HepG2 (cell line): ENCODE results near the gene MECR. TPM values are rescaled to one million over a fixed set of nuclear protein-coding genes. Genes with fewer than 3 reads are reported as not detected.

Experiments used
- ATF7-NPFF ChIP-seq: sonication (generic); formaldehyde crosslinking; IDR thresholded peaks from 2 replicates; pipeline ENCODE4 v1.8.1; 2023; ENCODE audit warnings: mild to moderate bottlenecking, low read depth, missing genetic modification reagents, moderate library complexity
- CHD2 ChIP-seq: IDR thresholded peaks from 2 replicates; pipeline ENCODE4 v1.6.1; 2011; ENCODE audit warnings: low read depth, low read length, improper control_type of control experiment
- CREB1 ChIP-seq, 2 experiments: fragments of 450-650 bp in 1 of 2; IDR thresholded peaks; 2 replicates each; pipeline ENCODE4 v1.6.1; 2016 to 2017; ENCODE audit warnings: control low read depth in 1 of 2, mild to moderate bottlenecking in 1 of 2, missing compliant biosample characterization in 1 of 2, missing genetic modification characterization in 1 of 2
- ESRRA ChIP-seq: sonication (generic); formaldehyde crosslinking; IDR thresholded peaks from 2 replicates; pipeline ENCODE4 v1.5.1; 2020; ENCODE audit warnings: mild to moderate bottlenecking, low read depth, missing genetic modification reagents
- HDAC1 ChIP-seq: sonication (generic); formaldehyde crosslinking; IDR thresholded peaks from 2 replicates; pipeline ENCODE4 v1.5.1; 2020; ENCODE audit warnings: mild to moderate bottlenecking, missing genetic modification reagents
- MAZ ChIP-seq, 2 experiments: sonication (generic) in 1 of 2; formaldehyde crosslinking in 1 of 2; IDR thresholded peaks; 2 replicates each; pipeline versions ENCODE4 v1.5.0 to v1.6.1; 2012 to 2020; ENCODE audit warnings: low read depth in 2 of 2, mild to moderate bottlenecking in 2 of 2, borderline replicate concordance in 1 of 2, improper control_type of control experiment in 1 of 2, low read length in 1 of 2, missing genetic modification reagents in 1 of 2, moderate library complexity in 1 of 2
- PRDM15 ChIP-seq: sonication (generic); formaldehyde crosslinking; IDR thresholded peaks from 2 replicates; pipeline ENCODE4 v1.4.0; 2020; ENCODE audit warnings: missing genetic modification reagents
- SIX4 ChIP-seq: sonication (generic); formaldehyde crosslinking; IDR thresholded peaks from 2 replicates; pipeline ENCODE4 v1.4.0; 2020; ENCODE audit warnings: missing genetic modification reagents
- SMARCE1 ChIP-seq: fragments of 450-650 bp; IDR thresholded peaks from 2 replicates; pipeline ENCODE4 v1.6.1; 2017; ENCODE audit warnings: borderline replicate concordance
- ZNF180 ChIP-seq: sonication (generic); formaldehyde crosslinking; IDR thresholded peaks from 2 replicates; pipeline ENCODE4 v1.4.0; 2020; ENCODE audit warnings: low read depth, missing genetic modification reagents, borderline replicate concordance
- ZNF441 ChIP-seq: sonication (generic); formaldehyde crosslinking; IDR thresholded peaks from 2 replicates; pipeline ENCODE4 v1.7.0; 2021; ENCODE audit warnings: missing genetic modification reagents, borderline replicate concordance
- ZNF484 ChIP-seq: sonication (generic); formaldehyde crosslinking; IDR thresholded peaks from 2 replicates; pipeline ENCODE4 v1.5.1; 2020; ENCODE audit warnings: mild to moderate bottlenecking, low read depth, missing genetic modification reagents, borderline replicate concordance
- ZNF501 ChIP-seq: sonication (generic); formaldehyde crosslinking; IDR thresholded peaks from 2 replicates; pipeline ENCODE4 v1.5.1; 2020; ENCODE audit warnings: mild to moderate bottlenecking, moderate library complexity, missing genetic modification reagents
- ZNF558 ChIP-seq: sonication (generic); formaldehyde crosslinking; IDR thresholded peaks from 2 replicates; pipeline ENCODE4 v1.9.0; 2022; ENCODE audit warnings: mild to moderate bottlenecking, missing genetic modification reagents, borderline replicate concordance
- ZNF619 ChIP-seq: sonication (generic); formaldehyde crosslinking; IDR thresholded peaks from 2 replicates; pipeline ENCODE4 v1.4.0; 2020; ENCODE audit warnings: mild to moderate bottlenecking, missing genetic modification reagents
- ZNF672 ChIP-seq: sonication (generic); formaldehyde crosslinking; IDR thresholded peaks from 2 replicates; pipeline ENCODE4 v1.8.1; 2022; ENCODE audit warnings: missing genetic modification reagents
- ZNF891 ChIP-seq: sonication (generic); formaldehyde crosslinking; IDR thresholded peaks from 2 replicates; pipeline ENCODE4 v1.5.0; 2020; ENCODE audit warnings: mild to moderate bottlenecking, missing genetic modification reagents
- polyA plus RNA-seq, 8 experiments: library from polyadenylated mRNA; depleted of rRNA in 3 of 8; stranded (reverse) in 7 of 8; unstranded in 1 of 8; fragments of >200 nt; fragmentation: Illumina TruSeq in 4 of 8; extraction: Trizol in 4 of 8; gene quantifications; 2 replicates each; pipeline versions ENCODE4 v1.2.1 to v1.2.3, GENCODE V29; 2011 to 2016; ENCODE audit warnings: low read depth in 4 of 8, missing spikeins in 1 of 8, mixed read lengths in 1 of 8; ENCODE audit not compliant: insufficient read depth in 1 of 8
- total RNA-seq, 5 experiments: library from RNA; depleted of rRNA; stranded (reverse); fragments of >200 nt; fragmentation: Illumina TruSeq; extraction: Trizol; gene quantifications; 2 replicates each; pipeline ENCODE4 v1.2.3, GENCODE V29; 2016; ENCODE audit warnings: low read depth in 1 of 5
- TF ChIP-seq, protein P1 (sequence below): sonication (generic); formaldehyde crosslinking; IDR thresholded peaks from 2 replicates; pipeline ENCODE4 v1.9.0; 2021; ENCODE audit warnings: missing genetic modification reagents, borderline replicate concordance
- TF ChIP-seq, protein P2 (sequence below): sonication (generic); formaldehyde crosslinking; IDR thresholded peaks from 2 replicates; pipeline ENCODE4 v1.4.0; 2020; ENCODE audit warnings: missing genetic modification reagents, borderline replicate concordance

The MECR gene
- total and polyA plus RNA-seq, 2 of the 13 experiments (the other 11 are each of a cell fraction or from before 2014, with no cell fraction given), result 18.8 to 24.9 TPM

GRCh38 chr1:29235955-29236711 lies 5.4 kb upstream of the MECR start, which contains the start of gene PTPRU (continued):
- peak; percentile 85 for TF ChIP-seq PRDM15 (CRISPR knock-in tag)
- 0 out of 2 replicates have a peak, but pooled peaks have one; percentile 6 for TF ChIP-seq ZNF501 (CRISPR knock-in tag)
- TF ChIP-seq ZNF484 (CRISPR knock-in tag), result no peak
- TF ChIP-seq SMARCE1, result no peak
- TF ChIP-seq ATF7-NPFF (CRISPR knock-in tag), result peak; percentile 75; the same call in 1 of the 2 replicates
- TF ChIP-seq HDAC1 (CRISPR knock-in tag), result 0 out of 2 replicates have a peak, but pooled peaks have one; percentile 31
- no peak for TF ChIP-seq ZNF180 (CRISPR knock-in tag)
- no peak for TF ChIP-seq ESRRA (CRISPR knock-in tag)
- no peak for TF ChIP-seq SIX4 (CRISPR knock-in tag)
- TF ChIP-seq ZNF441 (CRISPR knock-in tag), result no peak
- no peak for TF ChIP-seq ZNF619 (CRISPR knock-in tag)
- peak; percentile 57; the same call in 1 of the 2 replicates for TF ChIP-seq CREB1 (IDR thresholded peaks at IDR 0.05)
- no peak for TF ChIP-seq CREB1 (CRISPR knock-in tag; IDR thresholded peaks at IDR 0.05)
- TF ChIP-seq ZNF672 (CRISPR knock-in tag), result no peak
- TF ChIP-seq ZNF558 (CRISPR knock-in tag), result no peak
- TF ChIP-seq, protein P1, sequence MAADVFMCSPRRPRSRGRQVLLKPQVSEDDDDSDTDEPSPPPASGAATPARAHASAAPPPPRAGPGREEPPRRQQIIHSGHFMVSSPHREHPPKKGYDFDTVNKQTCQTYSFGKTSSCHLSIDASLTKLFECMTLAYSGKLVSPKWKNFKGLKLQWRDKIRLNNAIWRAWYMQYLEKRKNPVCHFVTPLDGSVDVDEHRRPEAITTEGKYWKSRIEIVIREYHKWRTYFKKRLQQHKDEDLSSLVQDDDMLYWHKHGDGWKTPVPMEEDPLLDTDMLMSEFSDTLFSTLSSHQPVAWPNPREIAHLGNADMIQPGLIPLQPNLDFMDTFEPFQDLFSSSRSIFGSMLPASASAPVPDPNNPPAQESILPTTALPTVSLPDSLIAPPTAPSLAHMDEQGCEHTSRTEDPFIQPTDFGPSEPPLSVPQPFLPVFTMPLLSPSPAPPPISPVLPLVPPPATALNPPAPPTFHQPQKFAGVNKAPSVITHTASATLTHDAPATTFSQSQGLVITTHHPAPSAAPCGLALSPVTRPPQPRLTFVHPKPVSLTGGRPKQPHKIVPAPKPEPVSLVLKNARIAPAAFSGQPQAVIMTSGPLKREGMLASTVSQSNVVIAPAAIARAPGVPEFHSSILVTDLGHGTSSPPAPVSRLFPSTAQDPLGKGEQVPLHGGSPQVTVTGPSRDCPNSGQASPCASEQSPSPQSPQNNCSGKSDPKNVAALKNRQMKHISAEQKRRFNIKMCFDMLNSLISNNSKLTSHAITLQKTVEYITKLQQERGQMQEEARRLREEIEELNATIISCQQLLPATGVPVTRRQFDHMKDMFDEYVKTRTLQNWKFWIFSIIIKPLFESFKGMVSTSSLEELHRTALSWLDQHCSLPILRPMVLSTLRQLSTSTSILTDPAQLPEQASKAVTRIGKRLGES, result no peak
- 0 out of 2 replicates have a peak, but pooled peaks have one; percentile 14 for TF ChIP-seq ZNF891 (CRISPR knock-in tag)
- peak; percentile 51; the same call in 1 of the 2 replicates for TF ChIP-seq CHD2
- TF ChIP-seq MAZ (IDR thresholded peaks at IDR 0.05; ENCODE audit: borderline replicate concordance, low read depth, low read length), result no peak
- TF ChIP-seq MAZ (CRISPR knock-in tag; IDR thresholded peaks at IDR 0.05; ENCODE audit: low read depth), result peak; percentile 72; the same call in 1 of the 2 replicates
- TF ChIP-seq, protein P2, sequence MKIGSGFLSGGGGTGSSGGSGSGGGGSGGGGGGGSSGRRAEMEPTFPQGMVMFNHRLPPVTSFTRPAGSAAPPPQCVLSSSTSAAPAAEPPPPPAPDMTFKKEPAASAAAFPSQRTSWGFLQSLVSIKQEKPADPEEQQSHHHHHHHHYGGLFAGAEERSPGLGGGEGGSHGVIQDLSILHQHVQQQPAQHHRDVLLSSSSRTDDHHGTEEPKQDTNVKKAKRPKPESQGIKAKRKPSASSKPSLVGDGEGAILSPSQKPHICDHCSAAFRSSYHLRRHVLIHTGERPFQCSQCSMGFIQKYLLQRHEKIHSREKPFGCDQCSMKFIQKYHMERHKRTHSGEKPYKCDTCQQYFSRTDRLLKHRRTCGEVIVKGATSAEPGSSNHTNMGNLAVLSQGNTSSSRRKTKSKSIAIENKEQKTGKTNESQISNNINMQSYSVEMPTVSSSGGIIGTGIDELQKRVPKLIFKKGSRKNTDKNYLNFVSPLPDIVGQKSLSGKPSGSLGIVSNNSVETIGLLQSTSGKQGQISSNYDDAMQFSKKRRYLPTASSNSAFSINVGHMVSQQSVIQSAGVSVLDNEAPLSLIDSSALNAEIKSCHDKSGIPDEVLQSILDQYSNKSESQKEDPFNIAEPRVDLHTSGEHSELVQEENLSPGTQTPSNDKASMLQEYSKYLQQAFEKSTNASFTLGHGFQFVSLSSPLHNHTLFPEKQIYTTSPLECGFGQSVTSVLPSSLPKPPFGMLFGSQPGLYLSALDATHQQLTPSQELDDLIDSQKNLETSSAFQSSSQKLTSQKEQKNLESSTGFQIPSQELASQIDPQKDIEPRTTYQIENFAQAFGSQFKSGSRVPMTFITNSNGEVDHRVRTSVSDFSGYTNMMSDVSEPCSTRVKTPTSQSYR, result peak; percentile 91; the same call in 1 of the 2 replicates
